Measurements from ENCODE around the gene CCDC43.
"Not testable (repeated sequence)": the region's sequence is repeated elsewhere in the genome, so short reads cannot be mapped to it uniquely, and the experiment has no call there.

Gene CCDC43

DNA sequence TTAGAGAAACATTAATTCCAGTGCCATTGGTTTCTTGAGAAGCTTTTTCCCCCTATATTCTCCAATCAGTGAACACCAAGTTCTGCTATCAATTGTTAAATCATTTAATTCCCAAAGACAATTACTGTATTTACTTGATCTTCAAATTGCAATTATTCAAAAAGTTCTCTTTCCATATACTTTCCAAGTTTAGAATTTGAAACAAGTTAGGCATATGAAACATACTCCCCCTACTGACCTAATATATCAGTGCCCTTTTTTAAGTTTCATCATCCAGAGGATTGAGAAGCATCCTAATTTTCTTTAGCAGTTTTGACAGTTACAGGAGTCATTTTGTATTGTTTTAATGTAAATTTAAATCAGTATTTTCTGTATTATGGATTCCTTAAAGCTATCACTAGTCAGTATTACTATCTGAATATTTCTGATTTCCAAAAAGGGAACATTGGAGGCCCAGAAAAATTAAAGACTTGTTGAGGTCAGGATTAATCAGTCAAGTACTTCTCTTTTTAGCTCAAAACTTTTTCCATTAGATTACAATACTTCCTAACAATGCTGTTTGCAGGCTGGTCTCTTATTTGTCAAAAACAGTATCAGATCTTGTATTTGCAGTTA is 17.0 kb downstream of the CCDC43 start:
- DNase-seq (ENCODE audit: low read depth in 1 of 2, low spot score in 1 of 2): no peak

DNA sequence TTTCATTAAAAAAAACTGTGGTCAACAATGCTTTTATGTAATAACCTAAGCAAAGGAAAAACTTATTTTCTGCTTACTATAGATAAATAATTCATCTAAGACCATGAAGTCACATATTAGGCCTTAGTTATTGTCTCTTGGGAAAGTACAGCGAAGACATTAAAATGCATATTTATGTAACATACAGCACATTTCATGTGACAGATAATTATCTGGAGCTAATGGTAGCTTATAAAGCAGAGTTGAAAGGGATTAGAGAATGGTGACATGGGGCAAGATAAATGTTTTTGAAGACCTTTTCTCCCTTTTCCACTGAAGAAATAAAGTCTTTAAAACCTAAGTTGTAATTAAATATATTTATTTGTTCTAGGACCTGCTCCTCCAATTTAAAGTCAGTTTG is 23.6 kb downstream of the CCDC43 start:
- no peak for DNase-seq (ENCODE audit: low read depth in 1 of 2, low spot score in 1 of 2)

DNA sequence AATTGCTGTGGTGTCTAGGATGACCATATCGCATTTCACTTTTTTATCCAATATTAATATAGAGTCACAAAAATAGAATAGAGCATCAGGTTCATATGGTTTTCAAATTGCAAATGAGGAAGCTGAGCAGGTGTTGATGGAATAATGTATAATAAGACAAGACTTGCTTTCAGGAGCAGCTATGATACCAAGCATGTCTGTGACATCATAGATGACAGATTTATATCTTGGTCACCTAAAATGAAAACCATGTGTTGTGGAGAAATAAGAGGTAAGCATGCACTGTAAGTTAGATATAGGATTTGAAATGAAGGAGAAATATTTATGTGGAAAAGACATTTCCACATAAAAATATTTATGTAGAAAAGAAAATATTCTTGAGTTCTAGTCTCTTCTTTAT is 24.7 kb downstream of the CCDC43 start:
- no peak for DNase-seq (ENCODE audit: low read depth in 1 of 2, low spot score in 1 of 2)

DNA sequence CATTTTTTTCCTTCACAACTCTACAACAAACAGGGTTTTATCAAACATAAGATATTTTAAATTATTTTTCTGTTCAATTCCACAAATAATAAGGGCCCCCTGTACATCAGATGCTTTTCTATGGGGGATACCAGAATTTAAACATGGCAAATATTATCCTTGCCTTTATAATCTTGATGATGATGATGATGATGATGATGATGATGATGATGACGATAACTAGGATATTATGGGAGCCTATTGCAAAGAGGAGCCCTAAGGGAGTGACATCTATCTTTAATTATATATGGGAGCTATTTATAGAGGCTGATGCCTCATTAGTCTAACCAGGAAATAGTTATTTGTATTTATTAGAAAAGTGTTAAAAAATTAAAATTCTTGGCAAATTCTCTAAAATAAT is 26.5 kb downstream of the CCDC43 start:
- DNase-seq (ENCODE audit: low read depth in 1 of 2, low spot score in 1 of 2): no peak

DNA sequence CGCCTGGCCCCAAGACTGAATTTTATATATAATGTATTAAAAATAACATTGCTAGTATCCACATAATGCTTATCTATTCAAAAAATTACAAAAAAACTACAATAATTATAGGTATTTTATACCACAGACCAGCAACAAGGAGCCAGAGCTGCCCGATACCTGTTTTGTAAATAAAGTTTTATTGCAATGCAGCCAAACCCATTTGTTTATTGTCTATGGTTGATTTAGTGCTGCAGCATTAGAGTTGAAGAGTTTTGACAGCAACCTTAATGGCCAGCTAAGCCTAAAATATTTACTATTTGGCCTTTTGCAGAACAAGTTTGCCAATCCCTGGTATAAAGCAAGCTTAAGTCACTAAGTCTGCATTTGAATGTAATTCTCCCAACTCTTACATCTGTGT is 27.7 kb downstream of the CCDC43 start:
- DNase-seq (ENCODE audit: low read depth in 1 of 2, low spot score in 1 of 2): no peak

DNA sequence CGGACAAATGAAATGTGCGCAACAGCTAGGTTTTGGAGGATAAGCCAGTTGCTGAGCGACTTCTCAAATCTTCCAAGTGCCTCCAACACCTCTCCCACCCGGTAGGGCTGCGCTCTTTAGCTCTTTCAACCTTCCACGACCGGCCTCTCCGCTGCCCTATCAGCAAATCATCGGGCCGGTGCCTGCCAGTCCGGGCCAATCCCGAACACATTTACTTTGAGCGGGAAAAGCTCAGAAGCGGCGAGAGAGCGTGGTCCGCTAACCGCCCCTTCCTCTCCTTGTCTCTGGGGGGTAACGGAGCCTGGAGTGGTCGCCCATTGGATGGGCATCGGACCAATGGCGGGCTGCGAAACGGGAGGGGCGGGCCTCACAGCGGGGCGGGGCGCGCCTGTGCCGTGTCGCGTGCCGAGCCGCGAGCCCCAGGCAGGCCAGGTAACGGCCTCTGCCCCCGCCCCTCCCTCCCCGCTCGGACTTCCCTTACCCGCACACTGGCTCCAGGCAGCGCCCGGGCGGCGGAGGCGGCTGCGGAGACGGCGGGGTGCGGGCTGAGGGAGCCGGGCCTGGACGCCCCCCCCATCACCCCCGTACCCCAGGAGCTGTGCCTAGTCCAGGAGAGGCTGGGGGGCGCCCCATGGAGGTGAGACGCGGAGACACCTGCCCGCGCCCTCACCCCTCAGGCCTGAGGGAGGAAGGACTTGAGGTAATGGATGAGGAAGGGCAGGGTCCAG is 33.4 kb downstream of the CCDC43 start, which contains the start of gene MEIOC:
Gene MEIOC, plus strand, starts transcription at position 486 of the 728 bp plus-strand sequence. Its CDS starts 146 bp downstream, at position 632.
- DNase-seq (ENCODE audit: low read depth in 1 of 2, low spot score in 1 of 2): peak; percentile 18 to 29

DNA sequence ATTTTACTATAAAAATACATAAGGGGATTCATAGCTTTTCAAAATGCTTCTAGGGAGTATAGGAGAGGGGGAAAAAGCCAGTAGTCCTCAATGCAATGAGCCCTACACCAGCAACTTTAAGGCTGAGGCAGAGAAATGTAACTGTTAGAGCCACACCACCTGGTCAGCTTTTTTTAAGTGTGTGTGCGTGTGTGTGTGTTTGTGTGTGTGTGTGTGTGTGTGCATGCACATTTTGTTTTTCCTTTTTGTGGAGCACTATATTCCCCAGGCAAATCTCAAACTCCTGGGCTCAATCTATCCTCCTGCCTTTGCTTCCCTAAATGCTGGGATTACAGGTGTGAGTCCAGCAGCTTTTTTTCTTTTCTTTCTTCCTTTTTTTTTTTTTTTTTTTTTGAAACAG is 35.6 kb downstream of the CCDC43 start:
- no peak for DNase-seq (ENCODE audit: low read depth in 1 of 2, low spot score in 1 of 2)

DNA sequence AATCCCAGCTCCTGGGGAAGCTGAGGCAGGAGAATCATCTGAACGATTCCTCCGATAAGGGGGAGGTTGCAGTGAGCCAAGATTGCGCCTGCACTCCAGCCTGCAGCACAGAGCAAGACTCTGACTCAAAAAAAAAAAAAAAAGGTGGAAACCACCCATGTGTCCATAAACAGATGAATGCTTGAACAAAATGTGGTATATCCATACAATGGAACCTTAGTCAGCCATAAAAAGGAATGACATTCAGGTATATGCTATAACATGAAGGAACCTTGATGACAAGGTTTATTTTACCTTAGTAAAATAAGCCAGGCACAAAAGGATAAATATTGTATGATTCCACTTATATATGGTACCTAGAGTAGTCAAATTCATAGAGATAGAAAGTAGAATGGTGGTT is 36.2 kb downstream of the CCDC43 start:
- DNase-seq (ENCODE audit: low read depth in 1 of 2, low spot score in 1 of 2): no peak

DNA sequence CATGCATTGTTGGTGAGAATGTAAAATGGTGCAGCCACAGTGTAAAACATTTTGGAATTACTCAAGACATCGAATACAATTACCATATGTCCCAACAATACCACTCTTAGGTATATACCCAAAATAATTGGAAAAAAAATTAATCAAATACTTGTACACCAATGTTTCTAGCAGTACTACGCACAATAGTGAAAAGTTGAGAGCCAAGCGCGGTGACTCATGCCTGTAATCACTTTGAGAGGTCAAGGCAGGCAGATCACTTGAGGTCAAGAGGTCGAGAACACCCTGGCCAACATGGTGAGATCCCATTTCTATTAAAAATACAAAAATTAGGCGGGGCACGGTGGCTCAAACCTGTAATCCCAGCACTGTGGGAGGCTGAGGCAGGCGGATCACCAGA is 36.8 kb downstream of the CCDC43 start:
- DNase-seq (ENCODE audit: low read depth in 1 of 2, low spot score in 1 of 2): no peak

DNA sequence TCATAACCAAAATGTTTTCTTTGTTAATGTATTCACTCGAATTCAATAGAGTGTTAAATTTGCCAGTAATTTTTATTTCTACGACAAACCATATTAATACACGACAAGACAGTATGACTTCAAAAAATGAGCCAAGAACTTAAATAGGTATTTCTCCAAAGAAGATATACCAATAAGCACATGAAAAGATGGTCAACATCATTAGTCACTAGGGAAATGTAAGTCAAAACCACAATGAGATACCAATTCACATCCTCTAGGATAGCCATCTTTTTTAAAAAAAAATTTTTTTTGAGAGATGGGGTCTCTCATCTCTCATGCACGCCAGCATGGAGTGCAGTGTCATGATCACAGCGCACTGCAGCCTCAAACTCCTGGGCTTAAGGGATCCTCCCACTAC is 38.3 kb downstream of the CCDC43 start:
- no peak for DNase-seq (ENCODE audit: low read depth in 1 of 2, low spot score in 1 of 2)

DNA sequence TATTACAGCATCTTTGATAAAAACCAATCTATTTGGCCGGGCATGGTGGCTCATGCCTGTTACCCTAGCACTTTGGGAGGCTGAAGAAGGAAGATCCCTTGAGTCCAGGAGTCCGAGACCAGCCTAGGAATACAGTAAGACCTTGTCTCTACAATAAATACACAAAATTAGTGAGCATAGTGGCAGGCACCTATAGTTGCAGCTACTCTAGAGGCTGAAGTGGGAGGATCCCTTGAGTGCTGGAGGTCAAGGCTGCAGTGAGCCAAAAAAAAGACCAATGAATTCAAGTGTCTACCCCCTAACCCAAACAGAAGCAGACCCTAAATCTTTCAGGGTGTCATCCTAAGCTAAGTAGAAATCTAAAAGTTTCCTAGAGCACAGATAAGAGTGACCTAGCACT is 40.6 kb downstream of the CCDC43 start:
- no peak for DNase-seq (ENCODE audit: low read depth in 1 of 2, low spot score in 1 of 2)

DNA sequence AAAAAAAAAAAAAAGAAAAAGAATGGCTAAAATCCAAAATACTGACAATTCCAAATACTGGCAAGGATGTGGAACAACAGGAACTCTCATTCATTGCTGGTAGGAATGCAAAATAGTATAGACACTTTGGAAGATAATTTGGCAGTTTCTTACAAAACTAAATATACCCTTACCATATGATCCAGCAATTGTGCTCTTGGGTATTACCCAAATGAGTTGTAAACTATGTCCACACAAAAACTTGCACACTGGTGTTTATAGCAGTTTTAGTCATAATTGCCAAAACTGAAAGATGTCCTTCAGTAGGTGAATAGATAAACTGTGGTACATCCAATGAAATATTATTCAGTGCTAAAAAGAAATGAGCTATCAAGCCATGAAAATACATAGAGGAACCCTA is 41.8 kb downstream of the CCDC43 start:
- DNase-seq (ENCODE audit: low read depth in 1 of 2, low spot score in 1 of 2): no peak

DNA sequence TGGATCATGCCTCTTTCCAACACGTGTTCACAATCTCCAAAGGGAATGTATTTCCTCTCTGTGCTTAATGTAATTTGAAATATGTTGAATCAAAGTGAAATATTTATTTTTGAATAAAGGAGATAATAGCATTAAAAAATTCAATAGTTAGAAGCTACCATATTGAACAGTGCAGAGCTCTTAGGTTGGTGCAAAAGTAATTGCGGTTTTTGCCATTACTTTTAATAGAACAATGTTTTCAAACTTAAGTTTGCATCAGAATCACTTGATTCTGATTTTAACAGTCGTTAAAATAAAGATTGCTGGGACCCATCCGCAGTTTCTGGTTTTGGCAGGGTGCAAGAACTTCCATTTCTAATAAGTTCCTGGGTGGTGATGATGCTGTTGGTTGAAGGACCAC is 43.3 kb downstream of the CCDC43 start:
- no peak for DNase-seq (ENCODE audit: low read depth in 1 of 2, low spot score in 1 of 2)

DNA sequence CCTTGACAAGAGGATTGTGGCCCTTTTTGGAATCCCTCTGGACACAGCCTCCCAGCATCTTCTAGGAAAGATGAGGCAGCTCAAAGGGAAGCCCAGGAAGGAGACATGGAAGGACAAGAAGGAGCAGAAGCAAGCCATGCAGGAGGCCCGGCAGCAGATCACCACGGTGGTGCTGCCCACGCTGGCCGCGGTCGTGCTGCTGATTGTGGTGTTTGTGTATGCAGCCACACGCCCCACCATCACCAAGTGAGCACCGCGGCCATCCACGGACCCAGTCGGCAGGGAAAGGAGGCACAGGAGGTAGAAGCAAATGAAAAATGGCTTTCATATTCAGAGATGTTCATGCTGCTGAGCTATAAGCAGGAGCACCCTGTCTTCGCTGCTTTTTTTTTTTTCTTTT is 44.2 kb downstream of the CCDC43 start:
- no peak for DNase-seq (ENCODE audit: low read depth in 1 of 2, low spot score in 1 of 2)

DNA sequence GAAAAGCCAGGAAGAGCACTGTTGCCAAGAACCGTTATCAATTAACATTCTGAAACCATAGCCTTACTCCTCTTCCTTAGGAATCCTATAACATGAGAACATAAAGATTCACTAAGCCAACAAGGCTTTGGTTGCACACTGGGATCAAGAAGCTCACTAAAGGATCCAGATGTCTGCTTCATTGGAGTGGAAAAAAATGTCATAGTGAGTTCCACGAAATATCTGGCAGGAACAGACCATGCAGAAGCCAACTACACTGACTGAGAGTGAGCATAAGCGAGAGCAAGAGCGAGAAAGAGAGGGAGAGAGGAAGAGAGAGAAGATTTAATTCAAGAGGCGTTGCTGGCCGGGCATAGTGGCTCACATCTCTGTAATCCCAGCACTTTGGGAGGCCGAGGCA is 46.7 kb downstream of the CCDC43 start:
- DNase-seq (ENCODE audit: low read depth in 1 of 2, low spot score in 1 of 2): no peak

DNA sequence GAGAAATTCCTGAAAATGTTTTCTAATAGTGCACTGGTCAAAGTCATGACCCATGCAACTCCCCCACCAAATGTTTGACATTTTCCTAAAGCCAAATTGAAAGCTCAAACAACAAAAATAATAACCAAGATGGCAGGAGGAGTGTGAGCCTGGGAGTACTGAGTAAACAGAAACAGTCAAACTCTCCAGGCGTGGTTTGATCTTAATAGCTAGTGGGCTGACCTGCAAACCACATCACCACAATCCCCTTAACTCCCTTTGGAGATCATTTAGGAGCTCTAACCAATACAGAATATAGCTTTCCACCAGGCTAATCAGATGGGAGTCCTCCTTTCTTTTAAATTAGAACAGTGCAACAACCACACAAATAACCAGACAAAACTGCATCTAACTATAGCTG is 52.5 kb downstream of the CCDC43 start:
- no peak for DNase-seq (ENCODE audit: low read depth in 1 of 2, low spot score in 1 of 2)

DNA sequence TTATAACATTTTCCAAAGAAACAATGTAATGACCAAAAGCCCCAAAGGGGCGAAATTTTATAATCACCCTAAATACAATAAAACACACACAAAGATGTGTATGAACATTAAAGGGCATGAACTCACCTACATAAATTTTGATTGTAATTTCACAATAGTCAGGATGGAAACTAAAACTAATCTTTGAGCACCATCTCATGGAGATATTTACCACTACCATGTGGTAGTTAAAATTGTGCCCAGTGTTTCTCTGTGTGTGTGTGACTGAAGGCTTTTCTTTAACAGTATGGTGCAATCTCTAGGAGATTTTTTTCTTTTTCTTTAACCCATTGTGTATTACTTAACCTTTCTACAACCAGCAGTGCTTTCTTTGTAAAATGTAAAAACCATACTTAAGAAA is 53.0 kb downstream of the CCDC43 start:
- DNase-seq (ENCODE audit: low read depth in 1 of 2, low spot score in 1 of 2): no peak

DNA sequence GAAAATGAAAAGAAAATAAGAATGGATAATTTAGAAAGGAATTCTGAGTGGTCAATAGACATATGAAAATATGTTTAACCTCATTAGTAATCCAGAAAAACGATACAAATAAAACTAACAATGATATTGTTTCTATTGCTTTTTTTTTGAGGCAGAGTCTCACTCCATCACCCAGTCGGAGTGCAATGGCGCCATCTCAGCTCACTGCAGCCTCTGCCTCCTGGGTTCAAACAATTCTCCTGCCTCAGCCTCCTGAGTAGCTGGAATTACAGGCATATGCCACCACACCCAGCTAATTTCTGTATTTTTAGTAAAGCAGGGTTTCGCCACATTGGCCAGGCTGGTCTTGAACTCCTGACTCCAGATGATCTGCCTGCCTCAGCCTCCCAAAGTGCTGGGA is 55.2 kb downstream of the CCDC43 start:
- not testable (repeated sequence) for DNase-seq (ENCODE audit: low read depth in 1 of 2, low spot score in 1 of 2)

DNA sequence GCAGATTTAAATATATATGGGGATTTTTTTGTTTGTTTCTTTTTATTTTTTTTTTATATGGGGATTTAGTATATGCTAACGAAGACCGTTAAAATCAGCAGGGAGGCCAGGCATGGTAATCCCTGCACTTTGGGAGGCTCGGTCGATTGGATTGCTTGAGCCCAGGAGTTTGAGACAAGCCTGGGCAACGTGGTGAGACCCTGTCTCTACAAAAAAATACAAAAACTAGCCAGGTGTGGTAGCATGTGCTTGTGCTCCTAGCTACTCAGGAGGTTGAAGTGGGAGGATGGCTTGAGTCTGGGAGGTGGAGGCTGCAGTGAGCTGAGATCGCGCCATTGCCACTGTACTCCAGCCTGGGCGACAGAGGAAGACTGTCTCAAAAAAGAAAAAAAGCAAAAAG is 55.6 kb downstream of the CCDC43 start:
- DNase-seq (ENCODE audit: low read depth in 1 of 2, low spot score in 1 of 2): no peak

DNA sequence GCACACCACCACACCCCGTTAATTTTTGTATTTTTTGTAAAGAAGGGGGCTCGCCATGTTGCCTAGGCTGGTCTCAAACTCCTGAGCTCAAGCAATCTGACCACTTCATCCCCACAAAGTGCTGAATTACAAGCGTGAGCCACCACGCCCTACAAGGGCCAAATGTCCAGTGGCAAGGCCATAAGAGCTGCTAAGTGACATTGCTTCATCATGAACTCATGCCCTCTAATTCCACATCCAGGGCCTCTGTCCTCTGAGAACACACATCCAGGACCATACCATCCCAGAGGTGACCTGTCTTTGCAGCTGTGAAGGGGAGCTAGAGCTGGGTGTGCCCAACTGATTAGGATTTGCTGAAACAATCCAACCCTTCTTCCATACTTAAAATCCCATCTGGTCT is 58.9 kb downstream of the CCDC43 start:
- no peak for DNase-seq (ENCODE audit: low read depth in 1 of 2, low spot score in 1 of 2)

DNA sequence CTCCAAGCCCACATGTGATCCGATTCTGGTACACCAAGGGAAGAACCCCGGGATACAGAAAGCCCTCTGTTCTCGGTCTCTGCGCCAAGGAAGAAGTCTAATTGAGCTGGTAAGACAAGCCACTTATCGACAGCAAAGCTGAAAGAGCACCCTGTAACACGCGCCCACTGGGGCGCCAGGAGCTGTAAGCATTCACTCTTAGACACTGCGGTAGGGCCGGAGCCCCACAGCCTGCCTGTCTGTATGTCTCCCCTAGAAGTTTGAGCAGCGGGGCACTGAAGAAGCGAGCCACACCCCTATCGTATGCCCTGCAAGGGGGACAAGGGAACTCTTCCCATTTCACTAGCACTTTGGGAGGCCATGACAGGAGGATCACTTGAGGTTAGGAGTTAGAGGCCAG is 60.3 kb downstream of the CCDC43 start:
- no peak for DNase-seq (ENCODE audit: low read depth in 1 of 2, low spot score in 1 of 2)

DNA sequence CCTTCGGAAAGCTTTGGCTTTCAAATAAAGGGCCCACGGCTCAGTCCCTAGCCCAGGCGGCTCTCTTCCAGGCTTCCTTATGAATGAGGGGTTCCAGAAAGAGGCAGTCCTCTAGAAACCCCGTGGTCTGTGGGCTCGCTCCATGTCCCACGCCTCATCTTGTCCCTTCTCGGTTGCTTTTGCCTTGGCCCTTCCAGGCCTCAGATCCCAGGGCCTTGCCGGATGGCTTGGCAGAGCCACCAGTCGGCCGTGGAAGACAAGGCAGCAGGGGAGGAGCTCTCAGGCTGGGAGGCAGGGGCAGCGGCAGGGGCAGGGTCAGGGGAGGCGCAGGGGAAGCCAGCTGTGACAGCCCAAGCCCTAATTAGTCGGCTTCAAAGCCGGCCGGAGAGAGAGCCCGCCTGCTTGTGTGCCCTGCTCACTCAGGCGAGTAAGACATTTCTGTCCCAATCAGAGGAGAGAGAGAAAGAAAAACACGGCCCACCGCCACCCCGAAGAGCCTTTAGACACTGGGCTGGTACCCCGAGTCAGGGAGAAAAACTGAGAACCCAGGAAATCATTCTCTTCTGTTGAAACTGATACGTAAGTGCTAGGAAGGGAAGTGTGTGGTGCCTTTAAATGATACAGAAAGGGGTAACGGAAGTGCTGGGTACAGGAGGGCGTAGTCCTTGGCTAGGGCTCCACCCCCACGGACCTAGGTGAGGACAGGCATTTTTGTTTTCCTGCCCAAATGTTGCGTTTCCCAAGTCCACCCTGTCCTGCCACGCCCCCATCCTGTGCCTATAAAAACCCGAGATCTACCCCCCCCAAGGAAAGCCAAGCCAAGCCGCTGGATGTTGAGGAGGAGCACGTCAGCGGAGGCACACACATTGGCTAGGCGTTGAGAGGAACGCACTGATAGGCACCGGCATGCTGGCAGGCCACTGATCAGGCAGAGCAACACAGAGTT is 61.1 kb downstream of the CCDC43 start:
- no peak for DNase-seq (ENCODE audit: low read depth in 1 of 2, low spot score in 1 of 2)
